HCT116 (cell line): ENCODE results near the gene TMEM132A. TPM values are rescaled to one million over a fixed set of nuclear protein-coding genes. Genes with fewer than 3 reads are reported as not detected.

Experiments
- ATAC-seq: fragments of 200-7000 bp; cut with Tn5 transposase; 2 replicates; pipeline ENCODE4 v1.9.1; 2020; ENCODE audit warnings: mild to moderate bottlenecking, moderate library complexity
- BruUV-seq: library from RNA; stranded (reverse); fragments of 400-500 nt; replicated peaks from 2 replicates; lab custom pipeline; 2021; lab: Mats Ljungman, UMichigan
- CTCF ChIA-PET: fragments of 300-600 bp; sonication (Branson Sonifier 250); formaldehyde crosslinking; loops from one replicate; lab custom pipeline; 2021; ENCODE audit warnings: antibody characterized with exemption; lab: Charles Lee
- POLR2A ChIA-PET: fragments of 300-600, 350-600 bp; sonication (Branson Sonifier 250); formaldehyde crosslinking; loops from one replicate; lab custom pipeline; 2021; ENCODE audit warnings: antibody characterized with exemption; lab: Charles Lee
- RAD21 ChIA-PET, 2 experiments: fragments of 300-600 bp; sonication (Branson Sonifier 250); formaldehyde crosslinking; loops; one replicate each; lab custom pipeline; 2023; ENCODE audit warnings: low total read pairs in 2 of 2; ENCODE audit not compliant: uncharacterized antibody in 2 of 2, unreplicated experiment in 2 of 2, low non-redundant PET in 1 of 2; lab: Charles Lee
- DNase-seq: peaks from one replicate; pipeline ENCODE4 v3.0.0-alpha.2; 2010; ENCODE audit warnings: low read depth, low spot score
- H2AFZ ChIP-seq: fragments of 200-600 bp; shearing (Covaris generic), sonication (generic); 2 replicates; pipeline ENCODE4 v1.6.1; 2017; ENCODE audit warnings: low read depth, mixed run types, mixed read lengths, antibody characterized with exemption, low read length; ENCODE audit not compliant: poor library complexity, severe bottlenecking
- H3K27ac ChIP-seq: 2 replicates; pipeline ENCODE4 v1.5.1; 2012; ENCODE audit warnings: low read depth, low read length
- H3K27me3 ChIP-seq: fragments of 200-600 bp; sonication (generic); 2 replicates; pipeline ENCODE4 v1.6.1; 2016; ENCODE audit warnings: mixed run types, low read length, mixed read lengths; ENCODE audit not compliant: insufficient read depth
- H3K36me3 ChIP-seq, 2 experiments: fragments of 200-500 bp in 1 of 2; fragments of 200-600 bp in 1 of 2; sonication (Bioruptor generic) in 1 of 2; sonication (generic) in 1 of 2; 2 replicates each; pipeline versions ENCODE4 v1.5.1 to v1.6.1; 2014 to 2016; ENCODE audit warnings: low read length in 2 of 2, inconsistent platforms in 1 of 2, mixed read lengths in 1 of 2, mixed run types in 1 of 2; ENCODE audit not compliant: insufficient read depth in 2 of 2, control insufficient read depth in 1 of 2
- H3K4me1 ChIP-seq, 2 experiments: fragments of 200-600 bp in 1 of 2; sonication (generic) in 1 of 2; 2 replicates each; pipeline versions ENCODE4 v1.5.1 to v1.6.1; 2012 to 2017; ENCODE audit warnings: low read length in 2 of 2, inconsistent platforms in 1 of 2, mild to moderate bottlenecking in 1 of 2, mixed read lengths in 1 of 2, mixed run types in 1 of 2, moderate library complexity in 1 of 2; ENCODE audit not compliant: insufficient read depth in 2 of 2, control insufficient read depth in 1 of 2
- H3K4me2 ChIP-seq: fragments of 200-600 bp; sonication (generic); 2 replicates; pipeline ENCODE4 v1.6.1; 2017; ENCODE audit warnings: mixed run types, low read length, mixed read lengths
- H3K4me3 ChIP-seq, 2 experiments: fragments of 200-600 bp in 1 of 2; sonication (generic) in 1 of 2; replicated peaks in 1 of 2; 2 replicates each; pipeline ENCODE4 v1.5.1; 2011 to 2016; ENCODE audit warnings: low read length in 2 of 2, control low read depth in 1 of 2, low read depth in 1 of 2, mild to moderate bottlenecking in 1 of 2, mixed read lengths in 1 of 2, mixed run types in 1 of 2
- H3K79me2 ChIP-seq: fragments of 200-600 bp; sonication (generic); 2 replicates; pipeline ENCODE4 v1.6.1; 2017; ENCODE audit warnings: mild to moderate bottlenecking, mixed run types, low read length, moderate library complexity, mixed read lengths; ENCODE audit not compliant: insufficient read depth
- H3K9ac ChIP-seq: fragments of 200-600 bp; sonication (generic); 2 replicates; pipeline ENCODE4 v1.6.1; 2016; ENCODE audit warnings: low read length, mixed read lengths
- H3K9me2 ChIP-seq: fragments of 200-600 bp; sonication (generic), shearing (Covaris generic); 2 replicates; pipeline ENCODE4 v1.6.1; 2017; ENCODE audit warnings: mixed run types, mild to moderate bottlenecking, moderate library complexity; ENCODE audit not compliant: insufficient read depth
- H3K9me3 ChIP-seq, 2 experiments: fragments of 200-500 bp in 1 of 2; fragments of 200-600 bp in 1 of 2; sonication (Bioruptor generic) in 1 of 2; sonication (generic) in 1 of 2; 2 replicates each; pipeline ENCODE4 v1.6.1; 2014 to 2017; ENCODE audit warnings: low read length in 2 of 2, mixed read lengths in 2 of 2, inconsistent platforms in 1 of 2, low read depth in 1 of 2, mild to moderate bottlenecking in 1 of 2, mixed run types in 1 of 2, moderate library complexity in 1 of 2; ENCODE audit not compliant: control insufficient read depth in 1 of 2, insufficient read depth in 1 of 2
- H4K20me1 ChIP-seq: fragments of 200-600 bp; sonication (generic), shearing (Covaris generic); 2 replicates; pipeline ENCODE4 v1.6.1; 2017; ENCODE audit warnings: mixed run types, mild to moderate bottlenecking, moderate library complexity; ENCODE audit not compliant: insufficient read depth
- ATF3 ChIP-seq: IDR thresholded peaks from 2 replicates; pipeline ENCODE4 v1.6.1; 2012
- CBX3 ChIP-seq: IDR thresholded peaks from 2 replicates; pipeline ENCODE4 v1.6.1; 2012; ENCODE audit warnings: low read depth
- CTCF ChIP-seq, 3 experiments: fragments of 200-600 bp in 1 of 3; sonication (generic) in 1 of 3; IDR thresholded peaks in 2 of 3; conservative IDR thresholded peaks in 1 of 3; 2 replicates each; pipeline ENCODE4 v1.5.1; 2012 to 2017; ENCODE audit warnings: low read depth in 2 of 3, low read length in 2 of 3, antibody characterized with exemption in 1 of 3, borderline replicate concordance in 1 of 3, control low read depth in 1 of 3, mild to moderate bottlenecking in 1 of 3, mixed read lengths in 1 of 3, mixed run types in 1 of 3, moderate library complexity in 1 of 3; ENCODE audit not compliant: insufficient read depth in 1 of 3
- EGR1 ChIP-seq: IDR thresholded peaks from 2 replicates; pipeline ENCODE4 v1.6.1; 2012; ENCODE audit warnings: low read depth
- ELF1 ChIP-seq: IDR thresholded peaks from 2 replicates; pipeline ENCODE4 v1.6.1; 2012; ENCODE audit warnings: low read depth, borderline replicate concordance
- EZH2 ChIP-seq: fragments of 200-600 bp; sonication (generic); IDR thresholded peaks from 2 replicates; pipeline ENCODE4 v1.6.1; 2017; ENCODE audit warnings: antibody characterized with exemption, mixed run types
- EZH2phosphoT487 ChIP-seq: fragments of 200-600 bp; IDR thresholded peaks from 2 replicates; pipeline ENCODE4 v1.6.1; 2018; ENCODE audit warnings: antibody characterized with exemption, borderline replicate concordance
- JUND ChIP-seq: IDR thresholded peaks from 2 replicates; pipeline ENCODE4 v1.6.1; 2012
- MAX ChIP-seq: IDR thresholded peaks from 2 replicates; pipeline ENCODE4 v1.6.1; 2012
- POLR2A ChIP-seq: IDR thresholded peaks from 2 replicates; pipeline ENCODE4 v1.7.0; 2011; ENCODE audit warnings: borderline replicate concordance; ENCODE audit not compliant: insufficient read depth, insufficient read length; ENCODE audit errors: extremely low read depth
- POLR2AphosphoS5 ChIP-seq: IDR thresholded peaks from 2 replicates; pipeline ENCODE4 v1.6.1; 2011; ENCODE audit warnings: mild to moderate bottlenecking, low read depth, low read length, moderate library complexity
- RAD21 ChIP-seq: IDR thresholded peaks from 2 replicates; pipeline ENCODE4 v1.6.1; 2012; ENCODE audit warnings: low read depth, mild to moderate bottlenecking
- SIN3A ChIP-seq: IDR thresholded peaks from 2 replicates; pipeline ENCODE4 v1.6.1; 2012; ENCODE audit warnings: low read depth
- SP1 ChIP-seq: IDR thresholded peaks from 2 replicates; pipeline ENCODE4 v1.6.1; 2012; ENCODE audit warnings: low read depth
- SRF ChIP-seq: IDR thresholded peaks from 2 replicates; pipeline ENCODE4 v1.6.1; 2012; ENCODE audit warnings: low read depth
- TCF7L2 ChIP-seq: IDR thresholded peaks from 2 replicates; pipeline ENCODE4 v1.7.0; 2011; ENCODE audit warnings: borderline replicate concordance, inconsistent platforms; ENCODE audit not compliant: insufficient read depth, insufficient read length; ENCODE audit errors: extremely low read depth
- YY1 ChIP-seq: IDR thresholded peaks from 2 replicates; pipeline ENCODE4 v1.6.1; 2011; ENCODE audit warnings: low read length, low read depth, moderate library complexity, mild to moderate bottlenecking; ENCODE audit not compliant: insufficient replicate concordance; ENCODE audit errors: extremely low read depth
- ZFX ChIP-seq: fragments of 450-650 bp; IDR thresholded peaks from 2 replicates; pipeline ENCODE4 v1.6.1; 2017
- ZNF274 ChIP-seq: fragments of 200-500 bp; sonication (Bioruptor generic); IDR thresholded peaks from 2 replicates; pipeline ENCODE4 v1.6.1; 2014; ENCODE audit warnings: mild to moderate bottlenecking, low read depth, low read length, inconsistent platforms
- intact Hi-C: fragments of 100-400 bp; cut with micrococcal nuclease; formaldehyde crosslinking; loops from 2 replicates; pipeline ENCODE4 v1.10.0; 2022
- total RNA-seq: library from RNA; stranded (reverse); gene quantifications from one replicate; pipeline ENCODE4 v1.2.1, GENCODE V29; 2021; ENCODE audit not compliant: unreplicated experiment

TMEM132A gene
- total RNA-seq, 1 experiment from 2014 or later: 120 TPM

GRCh38 chr11:60933416-60934123, 9.3 kb downstream of the TMEM132A start:
- no peak overlapping the region for H3K9ac ChIP-seq
- H3K9me2 ChIP-seq: no peaks in the 10 kb centered on the region
- peaks cover 8 to 15% of the 10 kb centered on the region in 2 experiments; a peak in 3 of 4 replicates for H3K36me3 ChIP-seq
- H3K4me2 ChIP-seq: no peak overlapping the region
- POLR2A ChIA-PET: no interaction called here
- no peak for ATAC-seq
- RAD21 ChIA-PET: no interaction called here
- BruUV-seq: no TSS peak
- H3K9me3 ChIP-seq: no peaks in the 10 kb centered on the region
- H3K4me1 ChIP-seq: no peaks in the 10 kb centered on the region
- DNase-seq: no peak
- H3K27me3 ChIP-seq: no peaks in the 10 kb centered on the region
- no peak overlapping the region for H3K4me3 ChIP-seq
- no peaks in the 10 kb centered on the region for H3K79me2 ChIP-seq
- H4K20me1 ChIP-seq: no peaks in the 10 kb centered on the region
- no peak overlapping the region for H2AFZ ChIP-seq
- intact Hi-C loops: no loop called here
- CTCF ChIA-PET: no interaction called here
- no peak for TF ChIP-seq SRF
- TF ChIP-seq EZH2phosphoT487: no peak
- no peak for TF ChIP-seq EGR1
- TF ChIP-seq CBX3: no peak
- no peak overlapping the region for H3K27ac ChIP-seq

GRCh38 chr11:60934124-60934789, 10.0 kb downstream of the TMEM132A start:
- Histone ChIP-seq H3K4me1 (no peaks in the 10 kb centered on the region), H3K79me2 (no peaks in the 10 kb centered on the region), H4K20me1 (no peaks in the 10 kb centered on the region), H3K27ac (no peak overlapping the region), H3K9ac (no peak overlapping the region), H3K4me2 (no peak overlapping the region), H2AFZ (no peak overlapping the region), H3K36me3 (peaks cover 8 to 15% of the 10 kb centered on the region in 2 experiments; a peak in 3 of 4 replicates), H3K4me3 (no peak overlapping the region), H3K9me3 (no peaks in the 10 kb centered on the region), H3K9me2 (no peaks in the 10 kb centered on the region), H3K27me3 (no peaks in the 10 kb centered on the region)
- RAD21 ChIA-PET: no interaction called here
- intact Hi-C loops: no loop called here
- no peak for DNase-seq
- no TSS peak for BruUV-seq
- CTCF ChIA-PET: no interaction called here
- POLR2A ChIA-PET: no interaction called here
- no peak for TF ChIP-seq CTCF (IDR thresholded peaks at IDR 0.05 in 2 of 3, conservative IDR thresholded peaks at IDR 0.05 in 1 of 3; ENCODE audit: borderline replicate concordance in 1 of 3, insufficient read depth in 1 of 3, low read depth in 2 of 3, low read length in 2 of 3)
- TF ChIP-seq TCF7L2: no peak
- no peak for TF ChIP-seq POLR2A
- no peak for TF ChIP-seq EZH2phosphoT487
- no peak for TF ChIP-seq ELF1
- TF ChIP-seq MAX: no peak
- no peak for TF ChIP-seq SRF
- TF ChIP-seq ZFX: no peak
- no peak for TF ChIP-seq CBX3
- TF ChIP-seq RAD21: no peak
- TF ChIP-seq POLR2AphosphoS5: no peak
- TF ChIP-seq JUND: no peak
- no peak for TF ChIP-seq EGR1
- TF ChIP-seq SIN3A: no peak
- TF ChIP-seq ZNF274: no peak
- TF ChIP-seq SP1: no peak
- TF ChIP-seq ATF3: no peak
- TF ChIP-seq EZH2: no peak
- no peak for TF ChIP-seq YY1
- no peak for ATAC-seq
